ENCODE data around the gene MOB2. TPM values are rescaled to one million over a fixed set of nuclear protein-coding genes. Genes with fewer than 3 reads are reported as not detected.

Gene MOB2
- total RNA-seq, 4 donors from 2014 or later: 84.8 to 126 (median 93.8) TPM

DNA sequence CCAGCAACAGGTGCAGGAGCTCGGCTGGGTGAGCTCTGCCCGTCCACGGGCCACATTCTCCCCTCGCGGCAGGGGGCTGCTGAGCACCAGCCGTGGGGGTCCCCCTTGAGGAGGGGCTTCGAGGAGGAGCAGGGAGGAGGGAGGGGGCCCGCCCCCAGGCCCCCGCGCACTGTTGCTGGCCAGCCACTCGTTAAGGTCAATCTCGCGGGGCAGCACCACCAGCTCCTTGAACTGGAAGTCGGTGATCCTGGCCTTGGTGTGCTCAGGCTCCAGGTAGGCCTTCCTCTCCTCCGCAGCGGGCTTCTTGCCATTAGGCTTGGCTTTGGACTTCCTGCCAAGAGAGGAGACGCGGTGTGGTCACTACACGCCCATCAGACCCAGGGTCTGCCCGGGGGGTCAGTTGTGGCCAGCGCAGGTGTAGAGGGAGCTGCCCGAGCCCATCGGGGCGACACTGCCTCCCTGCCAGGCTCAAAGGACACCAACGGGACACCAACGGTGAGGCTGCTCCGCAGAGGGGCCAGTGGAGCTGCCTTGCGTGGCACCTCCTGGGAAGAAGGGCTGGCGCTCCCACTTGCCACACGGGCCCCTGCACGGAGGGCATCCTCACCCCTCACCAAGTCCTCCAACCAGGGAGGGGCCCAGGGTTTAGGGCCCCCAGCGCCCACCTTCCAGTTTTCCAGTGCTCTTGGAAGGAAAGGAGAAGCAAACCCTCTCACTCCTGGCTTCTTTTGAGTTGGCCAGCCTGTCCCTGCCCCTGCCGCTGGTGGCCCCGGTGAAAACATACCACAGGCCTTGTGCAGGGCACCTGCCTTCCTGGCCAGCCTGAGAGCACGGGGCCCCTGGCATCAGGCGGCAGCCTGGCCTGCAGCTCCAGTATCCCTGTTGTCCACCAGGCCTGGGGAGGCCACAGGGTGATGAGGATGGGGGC, 5.8 kb downstream of the MOB2 start:
- intact Hi-C loops (cut with DNase I; ENCODE audit: low total_unique reads): no loop called here
- no peak for DNase-seq (ENCODE audit: low spot score in 2 of 2)
- TF ChIP-seq POLR2A (IDR thresholded peaks at IDR 0.05): no peak
- TF ChIP-seq, protein P1, sequence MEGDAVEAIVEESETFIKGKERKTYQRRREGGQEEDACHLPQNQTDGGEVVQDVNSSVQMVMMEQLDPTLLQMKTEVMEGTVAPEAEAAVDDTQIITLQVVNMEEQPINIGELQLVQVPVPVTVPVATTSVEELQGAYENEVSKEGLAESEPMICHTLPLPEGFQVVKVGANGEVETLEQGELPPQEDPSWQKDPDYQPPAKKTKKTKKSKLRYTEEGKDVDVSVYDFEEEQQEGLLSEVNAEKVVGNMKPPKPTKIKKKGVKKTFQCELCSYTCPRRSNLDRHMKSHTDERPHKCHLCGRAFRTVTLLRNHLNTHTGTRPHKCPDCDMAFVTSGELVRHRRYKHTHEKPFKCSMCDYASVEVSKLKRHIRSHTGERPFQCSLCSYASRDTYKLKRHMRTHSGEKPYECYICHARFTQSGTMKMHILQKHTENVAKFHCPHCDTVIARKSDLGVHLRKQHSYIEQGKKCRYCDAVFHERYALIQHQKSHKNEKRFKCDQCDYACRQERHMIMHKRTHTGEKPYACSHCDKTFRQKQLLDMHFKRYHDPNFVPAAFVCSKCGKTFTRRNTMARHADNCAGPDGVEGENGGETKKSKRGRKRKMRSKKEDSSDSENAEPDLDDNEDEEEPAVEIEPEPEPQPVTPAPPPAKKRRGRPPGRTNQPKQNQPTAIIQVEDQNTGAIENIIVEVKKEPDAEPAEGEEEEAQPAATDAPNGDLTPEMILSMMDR (IDR thresholded peaks at IDR 0.05): no peak
- no peak overlapping the region for H3K4me3 ChIP-seq (ENCODE audit: low read depth, poor library complexity, severe bottlenecking)
- WGBS, 2 donors: 91 to 92% methylated on average over 35 to 36 of the region's 36 CpGs

DNA sequence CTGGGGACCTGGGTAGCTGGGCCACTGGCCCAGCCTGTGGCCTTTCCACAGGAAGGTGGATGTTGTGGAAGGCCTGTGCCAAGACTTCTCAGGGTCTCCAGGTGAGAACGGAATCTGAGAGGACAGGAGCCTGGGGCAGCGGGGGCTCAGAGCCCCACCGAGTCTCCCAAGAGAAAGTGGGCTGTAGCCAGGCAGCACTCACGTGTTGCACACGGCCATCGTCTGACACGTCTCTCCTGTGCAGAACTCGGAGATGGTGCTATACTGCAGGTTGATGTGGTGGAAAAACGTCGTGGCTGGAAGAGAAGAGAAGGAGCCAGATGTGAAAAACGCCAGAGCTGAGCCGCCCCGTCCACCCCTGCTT, 6.4 kb downstream of the MOB2 start:
- no peak for DNase-seq (ENCODE audit: low spot score in 2 of 2)
- intact Hi-C loops (cut with DNase I; ENCODE audit: low total_unique reads): no loop called here
- WGBS, 2 donors: 81 to 82% methylated on average over 13 of the region's 13 CpGs
- no peak overlapping the region for H3K4me3 ChIP-seq (ENCODE audit: low read depth, poor library complexity, severe bottlenecking)
- TF ChIP-seq, protein P1 (IDR thresholded peaks at IDR 0.05): no peak
- no peak for TF ChIP-seq POLR2A (IDR thresholded peaks at IDR 0.05)

- 90 to 96% methylated on average over 12 of the region's 12 CpGs for WGBS, 2 donors
- no peak overlapping the region for H3K4me3 ChIP-seq (ENCODE audit: low read depth, poor library complexity, severe bottlenecking)
- DNase-seq (ENCODE audit: low spot score in 2 of 2): no peak
- no peak for TF ChIP-seq POLR2A (IDR thresholded peaks at IDR 0.05)
- TF ChIP-seq, protein P1 (IDR thresholded peaks at IDR 0.05): no peak
- intact Hi-C loops (cut with DNase I; ENCODE audit: low total_unique reads): no loop called here
Observed at GRCh38 chr11:1479678-1480118, 6.9 kb downstream of the MOB2 start.

- intact Hi-C loops (cut with DNase I; ENCODE audit: low total_unique reads): no loop called here
- DNase-seq (ENCODE audit: low spot score in 2 of 2): no peak
- no peak for TF ChIP-seq POLR2A (IDR thresholded peaks at IDR 0.05)
- TF ChIP-seq, protein P1 (IDR thresholded peaks at IDR 0.05): no peak
- 79 to 80% methylated on average over 7 to 9 of the region's 9 CpGs for WGBS, 2 donors
- no peak overlapping the region for H3K4me3 ChIP-seq (ENCODE audit: low read depth, poor library complexity, severe bottlenecking)
Observed at GRCh38 chr11:1479006-1479677, 7.4 kb downstream of the MOB2 start.

GRCh38 chr11:1478544-1478943, 8.0 kb downstream of the MOB2 start:
- 78 to 81% methylated on average over 8 of the region's 9 CpGs for WGBS, 2 donors
- no peak for DNase-seq (ENCODE audit: low spot score in 2 of 2)
- intact Hi-C loops (cut with DNase I; ENCODE audit: low total_unique reads): no loop called here

More at GRCh38 chr11:1478544-1478943, 8.0 kb downstream of the MOB2 start:
- no peak overlapping the region for H3K4me3 ChIP-seq (ENCODE audit: low read depth, poor library complexity, severe bottlenecking)
- no peak for TF ChIP-seq POLR2A (IDR thresholded peaks at IDR 0.05)
- TF ChIP-seq, protein P1 (IDR thresholded peaks at IDR 0.05): no peak
